Upper lobe of left lung (tissue), 6 donors: ENCODE results near the gene SLC35F5. TPM values are rescaled to one million over a fixed set of nuclear protein-coding genes. Genes with fewer than 3 reads are reported as not detected.

ENCODE experiments used
- ATAC-seq, 2 donors: fragments of 200-7000 bp; cut with Tn5 transposase; one replicate each; pipeline ENCODE4 v1.9.1; 2022; ENCODE audit warnings: mild to moderate bottlenecking in 2 of 2, moderate library complexity in 2 of 2; ENCODE audit not compliant: low FRiP score in 2 of 2
- DNase-seq, 2 donors: peaks; one replicate each; pipeline ENCODE4 v3.0.0-alpha.2; 2019 to 2020
- H3K27ac ChIP-seq, 4 donors: fragments of 200-600 bp; sonication (generic); one replicate each; pipeline ENCODE4 v1.5.1; 2016 to 2019
- H3K27me3 ChIP-seq, 4 donors: fragments of 200-600 bp; sonication (generic); one replicate each; pipeline ENCODE4 v1.5.1; 2017 to 2019
- H3K36me3 ChIP-seq, 4 donors: fragments of 200-600 bp; sonication (generic); one replicate each; pipeline ENCODE4 v1.5.1; 2016 to 2019
- H3K4me1 ChIP-seq, 4 donors: fragments of 200-600 bp; sonication (generic); one replicate each; pipeline ENCODE4 v1.5.1; 2018 to 2019
- H3K4me3 ChIP-seq, 4 donors: fragments of 200-600 bp; sonication (generic); one replicate each; pipeline ENCODE4 v1.5.1; 2017 to 2019; ENCODE audit warnings: mild to moderate bottlenecking in 2 of 4, moderate library complexity in 1 of 4
- H3K9me3 ChIP-seq, 4 donors: fragments of 200-600 bp; sonication (generic); one replicate each; pipeline ENCODE4 v1.5.1; 2018 to 2019
- CTCF ChIP-seq, 6 experiments: fragments of 450-650 bp in 4 of 6; fragments of 200-600 bp in 2 of 6; sonication (generic) in 2 of 6; IDR thresholded peaks; one replicate each; pipeline ENCODE4 v1.5.1; 2016 to 2019; ENCODE audit warnings: antibody characterized with exemption in 6 of 6
- EP300 ChIP-seq, 4 donors: sonication (generic); formaldehyde crosslinking; IDR thresholded peaks; one replicate each; pipeline ENCODE4 v1.5.1; 2017; ENCODE audit warnings: antibody characterized with exemption in 4 of 4, control low read depth in 2 of 4
- POLR2A ChIP-seq, 4 donors: fragments of 450-650 bp; IDR thresholded peaks; one replicate each; pipeline ENCODE4 v1.5.1; 2016 to 2017; ENCODE audit warnings: antibody characterized with exemption in 4 of 4, mild to moderate bottlenecking in 2 of 4
- POLR2AphosphoS5 ChIP-seq, 2 donors: sonication (generic); formaldehyde crosslinking; IDR thresholded peaks; one replicate each; pipeline ENCODE4 v1.5.1; 2017; ENCODE audit warnings: antibody characterized with exemption in 2 of 2
- WGBS, 2 donors: methylation state at CpG; one replicate each; pipeline ENCODE4 v1.1.5; 2017 to 2018; 5-methylcytosine and 5-hydroxymethylcytosine counted together
- total RNA-seq, 6 donors: library from RNA; depleted of rRNA in 4 of 6; stranded (reverse); fragments of >200 nt in 4 of 6; gene quantifications; one replicate each; pipeline versions ENCODE4 v1.1.0 to v1.2.1, GENCODE V29; 2016 to 2021
- donor health status: DM: no; HTN: no; CAD: no; lungs with moderate emphysema.
- donor health status: DM: no; HTN: yes; CAD: no; lungs with severe emphysema.

Gene SLC35F5
- total RNA-seq, 6 donors from 2014 or later, result 38.8 to 118 (median 65.8) TPM

- ATAC-seq (no peak), DNase-seq (no peak)
- Histone ChIP-seq H3K9me3 (no peaks in the 10 kb centered on the region), H3K36me3 (no peaks in the 10 kb centered on the region), H3K27ac (no peak overlapping the region), H3K27me3 (no peaks in the 10 kb centered on the region), H3K4me3 (no peak overlapping the region), H3K4me1 (no peaks in the 10 kb centered on the region)
- 73% methylated on average over 3 of the region's 3 CpGs for WGBS, 2 donors
- TF ChIP-seq EP300 (IDR thresholded peaks at IDR 0.05) (no peak), CTCF (IDR thresholded peaks at IDR 0.05) (no peak), POLR2AphosphoS5 (IDR thresholded peaks at IDR 0.05) (no peak), POLR2A (IDR thresholded peaks at IDR 0.05) (no peak)
Observed at GRCh38 chr2:113795405-113795920, 39.0 kb upstream of the SLC35F5 start.

- H3K4me1 ChIP-seq, result no peaks in the 10 kb centered on the region
- H3K27ac ChIP-seq, result no peak overlapping the region
- ATAC-seq (no peak), DNase-seq (no peak)
- TF ChIP-seq POLR2AphosphoS5 (IDR thresholded peaks at IDR 0.05) (no peak), EP300 (IDR thresholded peaks at IDR 0.05) (no peak), CTCF (IDR thresholded peaks at IDR 0.05) (no peak)
- no peaks in the 10 kb centered on the region for H3K36me3 ChIP-seq
- no peaks in the 10 kb centered on the region for H3K27me3 ChIP-seq
- H3K9me3 ChIP-seq, result no peaks in the 10 kb centered on the region
- no peak overlapping the region for H3K4me3 ChIP-seq
- WGBS, 2 donors, result 33 to 50% methylated on average over 5 of the region's 5 CpGs
Observed at GRCh38 chr2:113791697-113792590, 35.5 kb upstream of the SLC35F5 start.

- no peaks in the 10 kb centered on the region for H3K4me1 ChIP-seq
- H3K27ac ChIP-seq, result no peak overlapping the region
- no peaks in the 10 kb centered on the region for H3K27me3 ChIP-seq
- no peaks in the 10 kb centered on the region for H3K36me3 ChIP-seq
- TF ChIP-seq POLR2A (IDR thresholded peaks at IDR 0.05) (no peak), CTCF (IDR thresholded peaks at IDR 0.05) (no peak), EP300 (IDR thresholded peaks at IDR 0.05) (no peak), POLR2AphosphoS5 (IDR thresholded peaks at IDR 0.05) (no peak)
- 67 to 77% methylated on average over 8 of the region's 8 CpGs for WGBS, 2 donors
- no peak for ATAC-seq
- H3K4me3 ChIP-seq, result no peak overlapping the region
- no peak for DNase-seq
- no peaks in the 10 kb centered on the region for H3K9me3 ChIP-seq
Observed at GRCh38 chr2:113784823-113785744, 28.6 kb upstream of the SLC35F5 start.

GRCh38 chr2:113780472-113780871 is 24.0 kb upstream of the SLC35F5 start:
- Histone ChIP-seq H3K27ac (no peak overlapping the region), H3K27me3 (no peaks in the 10 kb centered on the region), H3K36me3 (no peaks in the 10 kb centered on the region), H3K4me1 (no peaks in the 10 kb centered on the region), H3K9me3 (no peaks in the 10 kb centered on the region), H3K4me3 (no peak overlapping the region)
- WGBS, 2 donors, result 32 to 45% methylated on average over 5 of the region's 5 CpGs
- DNase-seq (no peak), ATAC-seq (no peak)
- TF ChIP-seq CTCF (IDR thresholded peaks at IDR 0.05) (no peak), POLR2A (IDR thresholded peaks at IDR 0.05) (no peak), POLR2AphosphoS5 (IDR thresholded peaks at IDR 0.05) (no peak), EP300 (IDR thresholded peaks at IDR 0.05) (no peak)
